Stimulated activated CD4-positive, alpha-beta T cell treated with anti-CD3 and anti-CD28 coated beads, TNF-alpha, amount 100 ng/mL, for 1 hour (primary cell): ENCODE data around the gene PITPNC1.
A peak's percentile ranks its signal among the peaks of the same experiment; 100 is the strongest.
"Not testable (repeated sequence)": the region's sequence is repeated elsewhere in the genome, so short reads cannot be mapped to it uniquely, and the experiment has no call there.

Source experiments
- DNase-seq, 3 donors: peaks; one replicate each; pipeline ENCODE4 v3.0.0-alpha.2; 2020; ENCODE audit warnings: low read depth in 3 of 3, low spot score in 1 of 3

Gene PITPNC1

DNA sequence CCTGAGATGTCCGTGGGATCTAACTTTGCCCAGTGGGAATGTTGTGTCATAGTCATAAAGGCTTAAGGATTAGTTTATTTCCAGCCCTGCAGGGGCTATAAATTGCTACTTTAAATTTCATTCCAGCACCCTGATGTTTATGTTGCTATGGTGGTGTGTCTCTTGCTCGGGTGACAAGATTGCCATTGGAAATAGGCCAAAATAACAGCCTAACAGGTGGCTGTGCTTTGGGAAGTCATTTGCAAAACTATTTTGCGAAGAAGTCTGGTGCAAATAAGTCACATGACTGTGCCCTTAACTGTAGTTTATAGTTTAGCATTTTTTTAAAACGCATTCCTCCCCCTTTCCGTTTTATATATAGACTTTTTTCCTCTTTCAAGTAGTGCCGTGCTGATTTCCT is 23.1 kb downstream of the PITPNC1 start:
- no peak for DNase-seq

- DNase-seq = no peak
Observed at GRCh38 chr17:67401106-67401505, 24.0 kb downstream of the PITPNC1 start.

DNA sequence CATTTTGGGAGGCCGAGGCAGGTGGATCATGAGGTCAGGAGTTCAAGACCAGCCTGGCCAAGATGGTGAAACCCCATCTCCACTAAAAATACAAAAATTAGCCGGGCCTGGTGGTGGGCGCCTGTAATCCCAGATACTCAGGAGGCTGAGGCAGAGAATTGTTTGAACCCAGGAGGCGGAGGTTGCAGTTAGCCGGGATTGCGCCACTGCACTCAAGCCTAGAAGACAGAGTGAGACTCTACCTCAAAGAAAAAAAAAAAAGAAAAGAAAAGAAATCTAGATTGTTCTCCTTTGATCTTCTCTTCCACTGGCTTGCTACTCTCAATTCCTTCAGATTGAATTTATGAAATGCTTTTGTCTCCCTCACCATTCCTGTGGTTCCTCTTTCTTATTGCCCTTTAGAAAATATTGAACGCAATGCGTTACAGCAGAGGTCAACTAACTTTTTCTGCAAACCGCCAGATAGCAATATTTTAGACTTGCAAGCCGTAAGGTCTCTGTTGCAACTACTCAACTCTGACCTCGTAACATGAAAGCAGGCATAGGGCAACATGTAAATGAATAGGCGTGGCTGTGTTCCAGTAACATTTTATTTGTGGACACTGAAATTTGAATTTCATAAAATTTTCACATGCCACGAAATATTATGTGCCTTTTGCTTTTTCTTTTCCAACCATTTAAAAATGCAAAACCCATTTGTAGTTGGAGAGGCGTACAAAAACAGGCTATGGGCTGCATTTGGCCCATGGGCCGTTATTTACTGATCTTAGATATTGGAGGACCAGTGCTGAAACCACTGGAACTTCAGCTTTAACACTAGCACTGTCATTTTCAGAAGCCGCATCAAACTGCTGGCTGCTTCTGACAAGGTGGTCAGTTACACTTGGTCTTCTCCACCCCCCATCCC is 24.8 kb downstream of the PITPNC1 start:
- DNase-seq = no peak

DNA sequence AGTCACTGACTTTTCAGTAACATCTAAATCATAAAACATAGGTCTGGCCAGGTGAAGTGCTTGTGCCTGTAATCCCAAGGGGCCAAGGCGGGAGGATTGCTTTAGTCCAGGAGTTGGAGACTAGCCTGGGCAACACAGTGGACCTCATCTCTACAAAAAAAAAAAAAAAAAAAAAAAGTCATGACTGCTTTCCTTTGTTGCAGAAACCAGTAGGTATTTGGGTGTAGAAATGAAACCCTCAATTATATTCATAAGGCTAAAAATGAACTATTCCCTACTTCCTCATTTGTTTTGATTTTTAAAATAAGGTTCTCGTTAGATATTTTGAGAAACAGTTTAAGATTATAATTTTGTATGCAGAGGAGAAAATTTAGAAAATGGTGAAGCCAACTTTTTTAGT is 26.0 kb downstream of the PITPNC1 start:
- DNase-seq = no peak

DNA sequence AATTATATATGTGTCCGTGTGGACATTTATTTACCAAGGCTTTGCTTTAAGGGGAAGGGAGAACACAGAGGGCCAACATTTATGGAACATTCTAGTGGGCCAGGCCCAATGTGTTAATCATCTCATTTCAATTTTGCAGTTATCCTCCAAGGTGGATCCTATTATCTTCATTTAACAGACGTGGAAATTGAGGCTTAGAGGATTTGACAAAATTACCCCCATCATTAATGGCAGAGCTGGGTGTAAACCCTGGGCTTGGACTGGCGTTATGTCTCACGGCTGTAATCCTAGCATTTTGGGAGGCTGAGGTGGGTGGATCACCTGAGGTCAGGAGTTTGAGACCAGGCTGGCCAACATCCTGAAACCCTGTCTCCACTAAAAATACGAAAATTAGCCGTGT is 26.4 kb downstream of the PITPNC1 start:
- no peak for DNase-seq

GRCh38 chr17:67408455-67408830 is 31.4 kb downstream of the PITPNC1 start:
- DNase-seq = not testable (repeated sequence)

GRCh38 chr17:67411397-67411796 is 34.3 kb downstream of the PITPNC1 start:
- no peak for DNase-seq

DNA sequence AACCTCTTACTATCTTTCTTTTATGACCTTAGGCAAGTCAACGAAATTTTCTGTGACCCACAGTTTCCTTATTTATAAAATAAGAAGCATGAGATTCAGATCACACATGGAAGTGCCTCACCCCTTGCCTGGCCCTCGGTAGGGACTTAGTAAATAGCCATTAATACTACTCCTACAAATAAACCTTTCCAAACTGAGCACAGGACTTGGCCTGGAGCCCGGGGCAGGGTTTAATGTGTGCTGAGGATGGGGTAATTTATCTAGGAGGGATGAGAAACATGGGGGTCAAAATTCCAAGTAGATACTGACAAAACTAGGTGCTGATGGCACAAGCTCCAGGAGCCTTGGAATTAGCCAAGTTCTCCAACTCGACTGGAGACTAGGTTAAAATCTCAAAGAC is 35.0 kb downstream of the PITPNC1 start:
- DNase-seq = no peak

GRCh38 chr17:67412941-67413340 is 35.9 kb downstream of the PITPNC1 start:
- DNase-seq = no peak

DNA sequence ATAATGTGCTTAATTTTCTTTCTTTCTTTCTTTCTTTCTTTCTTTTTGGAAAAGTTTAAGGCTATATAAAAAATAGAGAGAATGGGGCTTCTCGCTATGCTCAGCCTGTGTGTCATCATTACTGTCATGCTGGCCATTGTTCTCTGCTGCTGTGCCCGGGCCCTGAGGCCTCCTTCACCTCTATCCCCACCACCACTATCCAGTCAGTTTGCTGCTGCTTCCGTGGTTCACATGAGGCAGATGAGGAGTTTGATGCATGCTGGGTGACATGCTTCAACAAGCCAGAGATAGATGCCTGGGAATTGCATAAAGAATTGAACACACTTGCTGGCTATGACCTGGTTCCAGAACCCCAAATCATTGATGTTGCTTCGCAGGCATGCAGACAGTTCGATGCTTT is 36.3 kb downstream of the PITPNC1 start:
- DNase-seq = no peak

DNA sequence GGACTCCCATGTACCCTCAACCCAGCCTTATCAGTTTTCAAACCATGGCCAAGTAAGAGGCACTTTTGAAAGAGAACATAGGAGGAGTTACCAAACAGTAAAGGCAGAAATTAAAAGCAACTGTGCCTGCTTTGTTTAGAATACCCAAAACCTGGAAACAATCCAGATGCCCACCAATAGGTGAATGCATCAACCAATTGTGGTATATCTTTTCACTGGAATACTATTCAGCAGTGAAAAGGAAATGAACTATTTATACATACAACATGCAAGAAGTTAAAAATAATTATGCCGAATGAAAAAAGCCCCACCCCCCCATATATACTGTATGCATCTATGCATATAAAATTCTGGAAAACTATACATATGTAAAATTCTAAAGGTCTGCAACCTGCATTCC is 37.0 kb downstream of the PITPNC1 start:
- DNase-seq = no peak

DNA sequence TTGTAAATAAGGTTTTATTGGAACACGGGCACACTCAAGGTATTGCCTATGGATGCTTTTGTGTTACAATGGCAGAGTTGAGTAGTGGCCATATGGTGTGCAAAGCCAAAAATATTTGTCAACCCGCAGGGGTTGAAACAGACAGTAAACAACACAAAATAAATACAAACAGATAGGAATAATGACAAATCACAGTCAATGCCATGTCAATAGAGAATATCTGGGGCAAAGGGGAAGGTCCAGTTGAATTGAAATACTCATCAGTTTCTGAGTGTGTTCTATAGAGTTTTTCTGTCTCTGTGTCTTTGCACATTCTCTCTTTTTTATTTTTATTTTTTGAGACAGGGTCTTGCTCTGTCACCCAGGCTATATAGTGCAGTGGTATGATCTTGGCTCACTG is 37.5 kb downstream of the PITPNC1 start:
- no peak for DNase-seq

DNA sequence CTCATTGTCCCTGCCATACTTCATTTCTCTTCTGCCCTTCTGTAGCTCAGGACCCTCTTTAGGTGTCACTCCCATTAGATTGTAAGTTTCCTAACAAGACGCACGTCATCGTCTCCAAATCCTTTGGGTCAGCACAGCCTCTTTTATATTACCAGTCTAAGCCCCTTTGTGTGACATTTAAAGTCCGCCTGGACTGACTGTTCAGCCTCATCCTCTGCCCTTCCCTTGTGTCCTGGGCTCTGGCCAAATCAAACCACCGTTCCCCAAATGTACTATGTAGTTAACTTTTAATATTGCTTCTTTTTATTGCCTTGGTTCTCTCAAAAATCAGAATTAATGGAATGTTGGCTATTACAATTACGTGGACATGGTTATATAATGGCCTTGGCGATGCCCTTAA is 38.2 kb downstream of the PITPNC1 start:
- no peak for DNase-seq

DNA sequence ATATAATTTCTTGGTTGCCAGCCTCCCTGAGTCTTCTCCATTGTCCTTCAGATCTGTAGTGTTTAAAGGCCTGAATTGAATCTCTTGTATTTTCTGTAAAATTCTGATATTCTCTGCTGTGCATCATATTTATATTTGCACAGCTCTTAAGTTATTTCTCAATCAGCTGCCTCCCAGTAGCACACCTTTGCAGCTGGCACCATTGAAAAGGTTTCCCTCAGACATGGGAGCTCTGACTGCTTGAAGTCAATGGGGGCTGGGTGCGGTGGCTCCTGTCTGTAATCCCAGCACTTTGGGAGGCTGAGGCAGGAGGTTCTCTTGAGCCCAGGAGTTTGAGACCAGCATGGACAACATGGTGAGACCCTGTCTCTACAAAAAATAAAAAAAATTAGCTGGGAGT is 40.4 kb downstream of the PITPNC1 start:
- no peak for DNase-seq

GRCh38 chr17:67420994-67421393 is 43.9 kb downstream of the PITPNC1 start:
- no peak for DNase-seq

- DNase-seq = peak in 2 of 3 donors; percentile 35 to 41
Observed at GRCh38 chr17:67421869-67422273, 44.8 kb downstream of the PITPNC1 start.

GRCh38 chr17:67422296-67422695 is 45.2 kb downstream of the PITPNC1 start:
- not testable (repeated sequence) for DNase-seq

- no peak for DNase-seq
Observed at GRCh38 chr17:67422897-67423296, 45.8 kb downstream of the PITPNC1 start.

DNA sequence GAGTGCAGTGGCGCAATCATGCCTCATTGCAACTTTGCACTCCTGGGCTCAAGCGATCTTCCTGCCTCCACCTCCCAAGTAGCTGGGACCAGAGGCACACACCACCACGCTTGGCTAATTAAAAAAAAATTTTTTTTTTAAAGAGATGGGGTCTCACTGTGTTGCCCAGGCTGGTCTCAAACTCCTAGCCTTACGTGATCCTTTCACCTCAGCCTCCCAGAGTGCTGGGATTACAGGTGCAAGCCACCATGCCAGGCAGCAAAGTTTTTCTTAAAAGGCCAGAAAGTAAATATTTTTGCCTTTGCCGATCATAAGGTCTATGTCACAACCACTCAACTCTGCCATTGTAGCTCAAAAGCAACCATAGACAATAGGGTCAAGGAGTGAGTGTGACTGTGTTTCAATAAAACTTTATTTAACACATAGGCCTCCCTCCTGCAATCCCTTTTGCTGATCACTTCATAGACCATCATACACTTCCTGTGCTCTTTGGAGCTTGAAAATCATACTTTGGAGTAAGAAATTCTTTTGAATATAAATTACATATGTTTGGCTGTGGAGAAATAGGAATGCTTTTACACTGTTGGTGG is 48.6 kb downstream of the PITPNC1 start:
- no peak for DNase-seq

GRCh38 chr17:67427424-67427823 is 50.3 kb downstream of the PITPNC1 start:
- DNase-seq = no peak

DNA sequence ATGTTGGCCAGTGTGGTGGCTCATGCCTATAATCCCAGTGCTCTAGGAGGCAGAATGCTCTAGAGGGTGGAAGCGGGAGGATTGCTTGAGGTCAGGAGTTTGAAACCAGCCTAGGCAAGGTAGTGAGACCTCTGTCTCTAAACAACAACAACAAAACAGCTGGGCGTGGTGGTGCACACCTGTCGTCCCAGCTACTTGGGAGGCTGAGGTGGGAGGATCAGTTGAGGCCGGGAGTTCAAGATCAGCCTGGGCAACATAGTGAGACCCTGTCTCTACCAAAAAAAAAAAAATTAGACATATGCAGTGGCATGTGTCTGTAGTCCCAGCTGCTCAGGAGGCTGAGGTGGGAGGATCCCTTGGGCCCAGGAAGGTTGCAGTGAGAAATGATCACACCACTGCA is 53.4 kb downstream of the PITPNC1 start:
- DNase-seq = not testable (repeated sequence)

DNA sequence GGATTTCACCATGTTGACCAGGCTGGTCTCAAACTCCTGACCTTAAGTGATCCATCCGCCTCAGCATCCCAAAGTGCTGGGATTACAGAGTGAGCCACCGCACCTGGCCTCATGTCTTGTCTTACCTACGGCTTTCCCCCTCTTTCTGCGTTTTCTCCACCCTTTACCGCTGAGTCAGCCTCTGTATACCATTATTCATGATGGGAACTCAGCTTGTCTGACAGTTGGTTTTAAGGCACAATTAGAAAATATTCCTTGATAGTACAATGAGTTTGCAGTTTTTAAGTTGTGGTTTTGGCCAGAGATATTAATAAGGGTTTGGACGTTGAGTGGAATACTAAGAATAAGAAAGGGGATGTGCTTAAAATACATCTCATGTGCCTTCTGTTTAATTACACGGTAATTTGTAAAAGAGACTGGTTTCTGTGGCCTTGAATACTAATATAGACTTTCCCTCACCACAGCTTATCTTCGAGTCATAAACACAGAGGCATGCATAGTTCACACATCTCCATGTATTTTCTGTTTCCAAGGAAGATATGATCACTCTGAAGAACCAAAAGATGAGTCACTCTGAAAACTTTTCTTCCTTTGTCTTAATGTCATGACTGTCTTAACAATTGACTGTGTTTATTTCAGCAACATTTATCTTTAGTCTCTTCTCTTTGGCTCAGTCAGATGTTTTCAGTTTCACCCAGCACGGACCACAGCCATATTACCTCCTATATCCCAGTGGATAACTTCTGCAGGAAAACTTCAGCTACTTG is 54.4 kb downstream of the PITPNC1 start:
- DNase-seq = no peak
